ENCODE measurements around the gene R3HDM4. TPM values are rescaled to one million over a fixed set of nuclear protein-coding genes. Genes with fewer than 3 reads are reported as not detected.

Gene R3HDM4
- total and polyA plus RNA-seq, 9 of the 15 experiments (the other 6 are each of a cell fraction or from before 2014, with no cell fraction given): 3.2 to 154 (median 59.0) TPM

DNA sequence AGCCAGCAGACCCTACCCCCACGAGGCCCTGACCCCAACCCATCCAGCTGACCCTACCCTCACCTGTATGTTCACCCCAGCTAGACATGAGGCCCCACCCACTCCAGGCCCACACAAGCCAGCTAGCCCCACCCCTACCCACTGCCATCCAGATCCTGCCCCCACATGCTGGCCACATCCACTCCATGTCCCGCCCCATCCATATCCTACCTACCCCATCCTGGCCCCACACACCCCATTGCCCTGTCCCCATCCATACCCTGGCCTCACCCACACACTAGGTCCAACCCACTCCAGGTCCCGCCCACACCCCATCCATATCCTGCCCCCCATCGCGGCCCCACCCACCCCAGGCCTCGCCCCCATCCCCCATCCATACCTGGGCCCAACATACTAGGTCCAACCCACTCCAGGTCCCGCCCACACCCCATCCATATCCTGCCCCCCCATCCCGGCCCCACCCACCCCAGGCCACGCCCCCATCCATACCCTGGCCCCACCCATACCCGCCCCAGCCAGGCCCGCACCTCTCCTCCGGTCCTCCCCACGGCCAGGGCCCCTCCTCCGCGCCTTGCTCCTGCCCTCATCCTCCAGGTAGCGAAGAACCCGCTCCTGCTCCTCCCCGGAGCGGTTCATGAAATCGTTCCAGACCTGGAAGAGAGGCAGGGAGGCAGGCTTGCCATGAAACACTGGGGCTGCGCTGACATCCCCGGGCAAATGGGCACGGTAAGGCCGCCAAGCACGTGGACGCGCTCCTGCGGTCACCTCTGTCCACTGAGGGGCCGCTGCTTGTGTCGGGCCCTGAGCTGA lies 12.5 kb downstream of the R3HDM4 start (continued):
- TF ChIP-seq MNT (conservative IDR thresholded peaks at IDR 0.05) (peak; percentile 86 to 94), EGR1 (conservative IDR thresholded peaks at IDR 0.05) (peak; percentile 72), BHLHE40 (IDR thresholded peaks at IDR 0.05; ENCODE audit: low read length) (peak; percentile 50), COPS2 (conservative IDR thresholded peaks at IDR 0.05) (no peak), POLR2G (IDR thresholded peaks at IDR 0.05; ENCODE audit: low read depth, low read length) (peak; percentile 47), C11orf30 (IDR thresholded peaks at IDR 0.05; ENCODE audit: low read depth) (no peak), FOXM1 (IDR thresholded peaks at IDR 0.05; ENCODE audit: low read depth) (no peak), FOXM1 (CRISPR knock-in tag; IDR thresholded peaks at IDR 0.05; ENCODE audit: low read depth) (no peak), CUX1 (CRISPR knock-in tag; IDR thresholded peaks at IDR 0.05) (no peak), HINFP (tag; conservative IDR thresholded peaks at IDR 0.05; ENCODE audit: low read depth) (no peak), U2AF2 (optimal IDR thresholded peaks at IDR 0.05; ENCODE audit: low read depth, low read length) (no peak), RBM17 (IDR thresholded peaks at IDR 0.05; ENCODE audit: borderline replicate concordance, low read depth, low read length) (no peak), L3MBTL2 (IDR thresholded peaks at IDR 0.05) (peak; percentile 66; the same call in 1 of the 2 replicates), ARID3A (IDR thresholded peaks at IDR 0.05; ENCODE audit: borderline replicate concordance, low read depth, low read length) (no peak)
- TF ChIP-seq, protein P1, sequence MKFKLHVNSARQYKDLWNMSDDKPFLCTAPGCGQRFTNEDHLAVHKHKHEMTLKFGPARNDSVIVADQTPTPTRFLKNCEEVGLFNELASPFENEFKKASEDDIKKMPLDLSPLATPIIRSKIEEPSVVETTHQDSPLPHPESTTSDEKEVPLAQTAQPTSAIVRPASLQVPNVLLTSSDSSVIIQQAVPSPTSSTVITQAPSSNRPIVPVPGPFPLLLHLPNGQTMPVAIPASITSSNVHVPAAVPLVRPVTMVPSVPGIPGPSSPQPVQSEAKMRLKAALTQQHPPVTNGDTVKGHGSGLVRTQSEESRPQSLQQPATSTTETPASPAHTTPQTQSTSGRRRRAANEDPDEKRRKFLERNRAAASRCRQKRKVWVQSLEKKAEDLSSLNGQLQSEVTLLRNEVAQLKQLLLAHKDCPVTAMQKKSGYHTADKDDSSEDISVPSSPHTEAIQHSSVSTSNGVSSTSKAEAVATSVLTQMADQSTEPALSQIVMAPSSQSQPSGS (CRISPR knock-in tag; IDR thresholded peaks at IDR 0.05): no peak

Measured in K562 (cell line).